Activated T-cell treated with anti-CD3 and anti-CD28 coated beads for 24 hours (primary cell): ENCODE measurements around the gene PPP1R14D.

ENCODE experiments used
- DNase-seq: peaks from one replicate; pipeline ENCODE4 v3.0.0-alpha.2; 2020; ENCODE audit warnings: low read depth

The PPP1R14D gene

DNA sequence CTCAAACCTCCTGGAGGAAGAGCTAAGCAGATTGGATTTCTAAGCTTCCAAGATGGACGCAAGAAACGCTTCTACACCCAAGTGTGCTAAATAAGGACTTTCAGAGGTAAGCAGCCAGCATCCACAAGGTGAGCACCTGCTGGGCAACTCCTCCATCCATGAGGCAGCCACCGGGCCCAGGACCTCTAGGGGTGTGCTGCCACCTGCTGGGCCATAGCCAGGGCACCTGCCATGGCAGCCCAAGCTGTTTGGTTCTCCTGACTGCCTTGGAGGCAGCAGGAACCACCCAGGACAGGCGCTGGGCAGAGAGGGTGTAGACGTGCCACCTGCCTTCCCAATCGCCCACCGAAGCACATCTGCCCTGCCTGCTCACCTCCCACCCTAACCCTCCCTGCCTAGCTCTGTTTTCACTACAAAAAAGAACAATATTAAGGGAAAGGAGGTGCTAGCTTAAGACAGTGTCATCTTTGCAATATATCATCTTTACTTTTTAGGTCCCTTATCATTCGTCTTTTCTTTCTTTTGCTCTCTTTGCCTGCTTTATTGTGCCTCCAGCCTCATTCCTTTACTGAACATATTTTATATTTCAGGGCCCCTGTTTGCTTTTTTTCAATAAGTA, 45.8 kb downstream of the PPP1R14D start:
- DNase-seq, result peak; percentile 72

- peak; percentile 28 for DNase-seq
Observed at GRCh38 chr15:40776537-40777141, 51.9 kb downstream of the PPP1R14D start.

DNA sequence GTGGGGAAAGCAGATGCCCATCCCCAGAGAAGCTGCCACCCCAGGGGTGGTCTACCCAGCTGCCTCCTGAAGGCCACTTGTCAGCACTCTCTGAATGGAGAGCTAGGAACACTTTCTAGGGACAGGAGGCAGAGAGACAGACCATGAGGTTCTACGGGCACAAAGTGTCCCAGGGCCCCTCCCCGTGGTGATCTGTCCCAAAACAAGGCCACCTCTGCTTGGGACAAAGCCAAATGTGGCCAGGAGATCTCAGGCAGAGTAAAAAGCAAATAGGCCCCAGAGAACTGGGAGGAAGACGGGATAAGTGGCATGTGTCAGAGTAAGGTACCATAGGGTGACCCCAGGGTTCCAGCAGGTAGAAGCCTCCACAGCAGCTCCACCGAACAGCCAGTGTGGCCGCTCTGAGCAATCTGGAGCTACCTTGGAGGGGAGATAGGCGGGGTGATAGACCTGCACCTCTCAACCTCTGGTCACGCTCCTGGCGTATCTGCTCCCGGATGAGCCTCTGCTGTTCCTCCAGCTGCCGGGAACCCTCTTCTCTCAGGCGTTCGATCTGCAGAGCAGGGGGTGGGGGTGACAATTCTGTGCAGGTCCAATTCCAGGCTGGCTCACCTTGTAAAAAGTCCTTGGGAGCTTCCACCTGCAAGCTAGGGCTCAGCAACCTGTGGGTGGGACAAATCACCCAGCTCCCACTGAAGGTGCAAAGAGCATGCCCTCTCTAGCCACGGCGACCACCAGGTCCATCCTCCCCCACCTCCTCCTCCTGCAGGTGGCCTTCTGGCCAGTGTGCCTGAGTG, 52.6 kb downstream of the PPP1R14D start:
- no peak for DNase-seq

DNA sequence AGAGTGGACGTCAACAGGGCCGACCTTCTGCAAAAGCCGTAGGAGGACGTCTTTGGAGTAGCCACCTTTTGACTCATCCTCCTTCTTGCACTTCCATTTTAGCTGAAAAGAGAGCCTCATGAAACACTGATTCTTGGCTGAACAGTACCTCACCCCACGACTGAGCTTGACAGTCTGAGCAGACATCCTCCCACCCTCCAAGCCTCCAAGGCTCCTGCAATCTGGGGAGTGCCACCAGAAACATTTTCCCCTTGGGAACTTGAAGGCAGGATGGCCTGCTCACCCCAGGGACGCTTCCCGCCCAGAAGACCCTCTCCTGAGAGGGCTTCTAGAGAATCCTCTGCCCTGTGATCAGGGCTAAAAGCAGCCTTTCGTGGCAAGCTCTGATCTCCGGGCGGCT, 53.5 kb downstream of the PPP1R14D start:
- DNase-seq, result no peak

DNA sequence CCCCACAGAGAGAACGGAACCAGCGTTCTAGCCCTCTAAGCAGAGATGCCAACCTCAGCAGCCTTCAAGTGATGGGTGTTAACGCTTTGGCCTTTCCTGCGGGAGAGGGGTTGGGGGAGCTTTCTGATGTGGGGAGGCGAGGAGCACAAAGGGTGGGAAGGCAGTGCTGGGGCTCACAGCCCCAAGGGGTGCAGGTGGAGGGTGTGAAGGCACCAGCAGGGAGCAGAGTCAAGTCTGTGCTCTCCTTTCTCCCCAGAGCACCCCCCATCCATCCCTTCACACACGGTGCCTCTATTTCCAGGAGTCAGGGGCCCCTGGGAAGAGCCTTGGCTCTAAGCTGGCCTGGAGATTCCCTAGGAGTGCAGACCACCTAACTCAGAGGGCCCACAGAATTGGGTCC, 54.6 kb downstream of the PPP1R14D start:
- DNase-seq, result no peak

DNA sequence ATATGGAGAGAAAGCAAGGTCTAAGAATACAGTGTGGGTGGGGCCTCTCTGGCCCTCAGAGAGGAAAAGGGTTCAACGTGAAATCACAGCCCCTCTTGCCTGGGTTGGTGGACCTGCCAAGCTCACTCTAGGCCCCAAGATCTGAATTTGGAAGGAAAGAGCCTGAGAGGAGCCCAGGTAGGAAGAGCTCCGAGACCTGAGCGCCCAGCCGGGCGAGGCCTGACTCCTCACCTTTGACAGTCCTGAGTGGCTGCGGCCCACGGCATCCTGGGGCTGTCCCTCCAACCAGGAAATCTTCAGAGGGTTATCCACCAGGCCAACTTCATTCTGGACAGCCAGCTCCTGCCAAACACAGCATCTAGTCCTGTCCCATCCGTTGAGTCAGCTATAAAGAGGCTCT, 55.0 kb downstream of the PPP1R14D start:
- no peak for DNase-seq

GRCh38 chr15:40772014-40772413, 56.5 kb downstream of the PPP1R14D start:
- DNase-seq, result no peak

- DNase-seq, result no peak
Observed at GRCh38 chr15:40771242-40771641, 57.3 kb downstream of the PPP1R14D start.

DNA sequence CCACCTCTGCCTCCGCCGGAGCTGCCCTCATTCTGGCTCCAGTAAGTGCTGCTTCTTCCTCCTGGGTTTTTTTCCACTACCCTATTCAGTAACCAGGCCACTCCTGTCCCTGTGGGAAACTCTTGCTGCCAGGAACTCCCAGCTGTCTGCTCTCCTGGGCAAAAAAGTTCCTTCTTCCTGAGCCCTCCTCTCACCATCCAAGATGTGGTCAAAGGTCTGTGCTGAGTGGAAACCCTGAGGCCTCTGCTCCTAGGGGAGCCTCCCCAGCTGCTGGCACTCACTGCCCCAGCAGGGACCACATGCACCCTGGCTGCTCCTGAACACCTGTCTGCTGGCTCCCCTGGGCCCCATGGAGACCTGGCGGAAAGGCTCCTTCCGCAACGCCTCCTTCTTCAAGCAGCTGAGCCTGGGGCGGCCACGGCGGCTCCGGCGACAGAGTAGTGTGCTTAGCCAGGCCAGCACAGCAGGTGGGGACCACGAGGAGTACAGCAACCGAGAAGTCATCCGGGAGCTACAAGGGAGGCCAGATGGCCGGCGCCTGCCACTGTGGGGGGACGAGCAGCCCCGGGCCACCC, 58.3 kb downstream of the PPP1R14D start:
- no peak for DNase-seq

DNA sequence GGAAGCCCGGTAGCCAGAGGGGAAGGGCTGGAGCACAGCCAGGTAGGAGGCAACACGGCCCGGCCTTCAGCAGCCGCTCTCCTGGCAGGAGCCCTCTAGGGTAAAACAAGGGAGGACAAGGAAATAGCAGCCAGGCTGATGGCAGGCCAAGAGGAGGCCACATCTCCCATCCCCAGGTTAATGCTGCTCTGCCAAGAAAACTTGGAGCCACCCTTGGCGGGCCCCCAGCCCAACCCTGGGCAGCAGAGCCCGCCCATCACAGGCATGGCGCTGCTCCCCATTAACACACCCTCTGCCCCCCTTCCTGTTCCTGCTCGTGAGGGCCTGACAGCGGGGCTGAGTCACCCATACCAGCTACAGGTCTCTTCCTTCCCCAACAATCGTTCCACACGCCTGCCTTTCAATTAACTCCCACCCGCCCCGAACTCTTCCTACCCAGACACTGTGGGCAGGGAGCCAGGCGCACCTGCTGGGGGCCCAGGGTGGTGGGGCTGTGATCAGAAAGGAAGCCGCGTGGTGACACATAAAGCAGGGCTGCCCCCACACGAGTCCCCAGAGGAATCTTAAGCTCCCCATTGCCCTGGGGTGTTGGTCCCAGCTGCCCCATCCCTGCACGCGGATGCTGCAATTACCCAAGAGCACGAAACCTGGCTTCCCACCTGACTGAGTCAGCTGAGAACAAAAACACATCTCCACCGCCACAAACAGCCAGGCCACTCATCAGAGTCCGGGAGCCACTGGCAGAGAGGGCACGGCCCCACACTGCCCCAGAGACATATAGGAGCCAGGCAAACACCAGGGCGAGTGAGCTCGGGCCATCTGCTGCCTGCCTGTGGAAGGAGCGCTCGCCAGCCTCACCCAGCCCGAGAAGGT, 59.0 kb downstream of the PPP1R14D start, which contains the start of gene C15orf62:
Gene C15orf62 (plus strand): TSS at position 707 of the 873 bp plus-strand sequence. CDS start 516 bp downstream, outside the sequence.
- DNase-seq, result peak; percentile 65

DNA sequence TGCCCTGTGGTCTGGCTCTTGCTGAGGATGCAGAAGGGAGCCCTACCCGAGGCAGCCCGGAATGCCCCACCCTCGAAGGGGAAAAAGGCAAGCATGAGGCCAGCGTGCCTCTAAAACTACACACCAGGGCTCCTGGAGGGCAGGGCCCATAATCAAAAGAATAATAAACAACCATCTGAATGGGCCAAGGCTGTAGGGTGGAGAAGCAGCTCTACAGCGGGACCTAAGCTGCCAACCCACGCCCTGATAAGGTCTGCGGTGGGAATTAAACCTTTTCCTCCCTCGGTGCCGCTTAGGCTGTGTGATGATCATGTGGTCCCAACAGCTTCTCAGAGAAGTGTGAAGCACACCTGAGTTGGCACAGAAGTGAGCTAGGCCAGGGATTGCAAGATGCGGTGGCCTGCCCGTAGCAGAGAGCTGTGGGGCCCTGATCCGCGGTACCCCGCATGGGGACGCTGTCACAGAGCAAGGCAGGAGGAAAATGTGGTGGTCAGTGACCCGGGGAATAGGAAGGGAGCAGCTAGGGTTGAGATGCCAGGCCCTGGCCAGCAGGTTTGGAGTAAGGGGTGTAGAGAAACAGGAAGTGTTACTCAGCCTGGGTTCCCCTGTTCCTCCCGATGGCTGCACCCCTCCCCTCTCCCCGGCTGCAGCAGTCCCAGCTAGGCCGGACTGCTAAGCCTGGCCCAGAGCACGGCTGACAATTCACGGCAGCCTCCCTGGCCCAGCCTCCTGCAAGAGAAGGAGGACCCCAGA, 59.8 kb downstream of the PPP1R14D start:
- no peak for DNase-seq

- no peak for DNase-seq
Observed at GRCh38 chr15:40767838-40768500, 60.5 kb downstream of the PPP1R14D start.

- no peak for DNase-seq
Observed at GRCh38 chr15:40766906-40767837, 61.3 kb downstream of the PPP1R14D start.

DNA sequence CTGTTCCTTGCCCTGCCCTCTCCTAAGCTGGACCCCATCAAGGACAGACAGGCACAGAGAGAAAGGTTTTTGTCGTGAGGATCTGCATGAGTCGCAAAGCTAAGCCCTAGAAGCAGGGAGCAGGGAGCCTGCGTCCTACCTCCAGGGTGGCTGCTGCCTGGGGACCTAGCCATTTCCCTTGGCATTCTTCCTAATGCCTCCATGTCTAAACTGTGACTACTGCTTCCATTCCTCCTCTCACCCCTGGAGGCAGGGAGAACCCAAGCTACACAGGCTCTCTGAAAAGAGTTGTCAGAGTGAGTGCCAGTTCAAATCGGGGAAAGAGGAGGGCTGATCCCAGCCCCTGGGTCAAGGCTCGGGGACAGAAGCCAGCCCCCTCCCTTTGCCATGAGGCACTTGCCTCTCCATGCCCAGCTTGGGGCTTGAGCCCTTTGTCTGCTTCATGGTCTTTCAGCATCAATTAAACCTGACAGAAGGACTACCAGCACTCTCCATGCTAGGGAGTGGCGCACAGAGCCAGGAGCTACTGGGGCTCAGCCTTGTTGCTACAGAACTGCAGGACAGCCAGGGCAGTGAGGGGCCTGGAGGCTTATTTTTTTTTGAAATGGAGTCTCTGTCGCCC, 62.2 kb downstream of the PPP1R14D start:
- no peak for DNase-seq
